Fibroblast of skin of abdomen (primary cell): ENCODE data around the gene C1orf35.

Experiments used
- DNase-seq: peaks from one replicate; pipeline ENCODE4 v3.0.0-alpha.2; 2013

C1orf35 gene

GRCh38 chr1:228077565-228078330 lies 25.4 kb downstream of the C1orf35 start:
- no peak for DNase-seq

GRCh38 chr1:228076796-228077430 lies 26.2 kb downstream of the C1orf35 start:
- no peak for DNase-seq

GRCh38 chr1:228075801-228076271 lies 27.3 kb downstream of the C1orf35 start:
- no peak for DNase-seq

GRCh38 chr1:228074954-228075730 lies 28.0 kb downstream of the C1orf35 start:
- DNase-seq = no peak

GRCh38 chr1:228073857-228074545 lies 29.1 kb downstream of the C1orf35 start:
- no peak for DNase-seq

GRCh38 chr1:228073061-228073856 lies 29.9 kb downstream of the C1orf35 start:
- DNase-seq = no peak

- no peak for DNase-seq
Observed at GRCh38 chr1:228072658-228073043, 30.5 kb downstream of the C1orf35 start.

- no peak for DNase-seq
Observed at GRCh38 chr1:228071839-228072657, 31.1 kb downstream of the C1orf35 start.

GRCh38 chr1:228070851-228071250 lies 32.3 kb downstream of the C1orf35 start:
- DNase-seq = no peak

- DNase-seq = no peak
Observed at GRCh38 chr1:228070173-228070572, 33.0 kb downstream of the C1orf35 start.

GRCh38 chr1:228068359-228068758 lies 34.8 kb downstream of the C1orf35 start:
- DNase-seq = no peak

GRCh38 chr1:228066891-228067654 lies 36.1 kb downstream of the C1orf35 start:
- no peak for DNase-seq

GRCh38 chr1:228066416-228066815 lies 36.7 kb downstream of the C1orf35 start:
- no peak for DNase-seq

GRCh38 chr1:228065543-228066347 lies 37.4 kb downstream of the C1orf35 start:
- DNase-seq = no peak

GRCh38 chr1:228064741-228065542 lies 38.2 kb downstream of the C1orf35 start:
- no peak for DNase-seq

GRCh38 chr1:228064296-228064695 lies 38.8 kb downstream of the C1orf35 start:
- no peak for DNase-seq

- DNase-seq = no peak
Observed at GRCh38 chr1:228063251-228064191, 39.6 kb downstream of the C1orf35 start.
